Peyer's patch (tissue), 4 donors: ENCODE measurements around the gene CAMSAP1.

Source experiments
- CTCF ChIP-seq, 6 experiments: fragments of 450-650 bp in 4 of 6; fragments of 200-600 bp in 2 of 6; sonication (generic) in 1 of 6; IDR thresholded peaks; one replicate each; pipeline ENCODE4 v1.5.1; 2017 to 2019; ENCODE audit warnings: antibody characterized with exemption in 6 of 6, mild to moderate bottlenecking in 3 of 6, moderate library complexity in 1 of 6
- POLR2A ChIP-seq, 2 donors: fragments of 450-650 bp; IDR thresholded peaks; one replicate each; pipeline ENCODE4 v1.5.1; 2017; ENCODE audit warnings: antibody characterized with exemption in 2 of 2, mild to moderate bottlenecking in 2 of 2, moderate library complexity in 2 of 2

- no peak for TF ChIP-seq CTCF (IDR thresholded peaks at IDR 0.05)
- TF ChIP-seq POLR2A (IDR thresholded peaks at IDR 0.05), result no peak
Measured at GRCh38 chr9:135850737-135851136, 56.6 kb downstream of the CAMSAP1 start.
